Activated B cell treated with CpG ODN at 0.5 μM for 24 hours (primary cell): ENCODE data around the gene GNG12. TPM values are rescaled to one million over a fixed set of nuclear protein-coding genes. Genes with fewer than 3 reads are reported as not detected.
A peak's percentile ranks its signal among the peaks of the same experiment; 100 is the strongest.

Experiments
- ATAC-seq: fragments of 200-7000 bp; cut with Tn5 transposase; one replicate; pipeline ENCODE4 v1.10.0; 2021; ENCODE audit warnings: low read depth, mild to moderate bottlenecking, moderate library complexity
- CTCF ChIA-PET: fragments of 350-600 bp; sonication (Branson Sonifier 250); formaldehyde crosslinking; loops from one replicate; lab custom pipeline; 2021; ENCODE audit warnings: antibody characterized with exemption; lab: Charles Lee
- POLR2A ChIA-PET: fragments of 350-600 bp; sonication (Branson Sonifier 250); formaldehyde crosslinking; loops from one replicate; lab custom pipeline; 2021; ENCODE audit warnings: antibody characterized with exemption; lab: Charles Lee
- DNase-seq: peaks from one replicate; pipeline ENCODE4 v3.0.0; 2022
- H3K27ac Mint-ChIP-seq: one replicate; pipeline ENCODE4 v1.8.0; 2020; ENCODE audit warnings: mixed read lengths
- H3K27me3 Mint-ChIP-seq: one replicate; pipeline ENCODE4 v1.8.0; 2021; ENCODE audit warnings: mixed read lengths
- H3K36me3 Mint-ChIP-seq: one replicate; pipeline ENCODE4 v1.8.0; 2021; ENCODE audit warnings: low read depth, mixed read lengths
- H3K4me1 Mint-ChIP-seq: one replicate; pipeline ENCODE4 v1.8.0; 2021; ENCODE audit warnings: mixed read lengths
- H3K4me3 Mint-ChIP-seq: one replicate; pipeline ENCODE4 v1.8.0; 2020; ENCODE audit warnings: mild to moderate bottlenecking, mixed read lengths
- H3K9me3 Mint-ChIP-seq: one replicate; pipeline ENCODE4 v1.8.0; 2020; ENCODE audit warnings: mixed read lengths
- intact Hi-C: fragments of 100-400 bp; cut with micrococcal nuclease; formaldehyde crosslinking; loops from one replicate; pipeline ENCODE4 v1.15.1; 2024
- total RNA-seq: library from RNA; stranded (reverse); gene quantifications from 2 replicates; pipeline ENCODE4 v1.2.3, GENCODE V29; 2022
- TF ChIP-seq, protein P1 (sequence below): fragments of 200-600 bp; IDR thresholded peaks from one replicate; pipeline ENCODE4 v1.8.0; 2022; ENCODE audit warnings: antibody characterized with exemption, mild to moderate bottlenecking

The GNG12 gene
- total RNA-seq, 1 donor from 2014 or later: not detected

DNA sequence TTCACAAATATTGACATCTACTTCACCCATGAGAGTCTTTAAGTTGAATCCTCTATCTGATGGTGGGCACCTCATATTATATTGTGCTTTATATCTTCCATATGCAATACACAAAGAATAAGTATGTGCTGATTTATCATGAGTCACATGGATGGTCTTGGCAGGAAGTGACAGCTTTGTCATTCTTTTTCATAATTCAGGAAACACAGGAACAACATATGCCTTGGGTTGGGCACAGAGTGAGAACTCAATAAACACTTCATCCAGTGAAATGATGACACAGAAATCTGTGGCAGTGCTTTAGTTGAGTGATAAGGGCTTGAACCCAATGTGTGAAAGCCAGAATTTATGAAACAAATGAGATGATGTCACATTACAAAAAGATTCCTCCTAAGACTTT lies 107.0 kb downstream of the GNG12 start:
- POLR2A ChIA-PET: no interaction called here
- no peak overlapping the region for H3K27ac Mint-ChIP-seq
- H3K36me3 Mint-ChIP-seq: no peaks in the 10 kb centered on the region
- intact Hi-C loops: no loop called here
- no peaks in the 10 kb centered on the region for H3K4me1 Mint-ChIP-seq
- H3K9me3 Mint-ChIP-seq: no peaks in the 10 kb centered on the region
- TF ChIP-seq, protein P1, sequence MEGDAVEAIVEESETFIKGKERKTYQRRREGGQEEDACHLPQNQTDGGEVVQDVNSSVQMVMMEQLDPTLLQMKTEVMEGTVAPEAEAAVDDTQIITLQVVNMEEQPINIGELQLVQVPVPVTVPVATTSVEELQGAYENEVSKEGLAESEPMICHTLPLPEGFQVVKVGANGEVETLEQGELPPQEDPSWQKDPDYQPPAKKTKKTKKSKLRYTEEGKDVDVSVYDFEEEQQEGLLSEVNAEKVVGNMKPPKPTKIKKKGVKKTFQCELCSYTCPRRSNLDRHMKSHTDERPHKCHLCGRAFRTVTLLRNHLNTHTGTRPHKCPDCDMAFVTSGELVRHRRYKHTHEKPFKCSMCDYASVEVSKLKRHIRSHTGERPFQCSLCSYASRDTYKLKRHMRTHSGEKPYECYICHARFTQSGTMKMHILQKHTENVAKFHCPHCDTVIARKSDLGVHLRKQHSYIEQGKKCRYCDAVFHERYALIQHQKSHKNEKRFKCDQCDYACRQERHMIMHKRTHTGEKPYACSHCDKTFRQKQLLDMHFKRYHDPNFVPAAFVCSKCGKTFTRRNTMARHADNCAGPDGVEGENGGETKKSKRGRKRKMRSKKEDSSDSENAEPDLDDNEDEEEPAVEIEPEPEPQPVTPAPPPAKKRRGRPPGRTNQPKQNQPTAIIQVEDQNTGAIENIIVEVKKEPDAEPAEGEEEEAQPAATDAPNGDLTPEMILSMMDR: no peak
- CTCF ChIA-PET: no interaction called here
- ATAC-seq: no peak
- no peak overlapping the region for H3K4me3 Mint-ChIP-seq
- H3K27me3 Mint-ChIP-seq: no peaks in the 10 kb centered on the region
- no peak for DNase-seq

DNA sequence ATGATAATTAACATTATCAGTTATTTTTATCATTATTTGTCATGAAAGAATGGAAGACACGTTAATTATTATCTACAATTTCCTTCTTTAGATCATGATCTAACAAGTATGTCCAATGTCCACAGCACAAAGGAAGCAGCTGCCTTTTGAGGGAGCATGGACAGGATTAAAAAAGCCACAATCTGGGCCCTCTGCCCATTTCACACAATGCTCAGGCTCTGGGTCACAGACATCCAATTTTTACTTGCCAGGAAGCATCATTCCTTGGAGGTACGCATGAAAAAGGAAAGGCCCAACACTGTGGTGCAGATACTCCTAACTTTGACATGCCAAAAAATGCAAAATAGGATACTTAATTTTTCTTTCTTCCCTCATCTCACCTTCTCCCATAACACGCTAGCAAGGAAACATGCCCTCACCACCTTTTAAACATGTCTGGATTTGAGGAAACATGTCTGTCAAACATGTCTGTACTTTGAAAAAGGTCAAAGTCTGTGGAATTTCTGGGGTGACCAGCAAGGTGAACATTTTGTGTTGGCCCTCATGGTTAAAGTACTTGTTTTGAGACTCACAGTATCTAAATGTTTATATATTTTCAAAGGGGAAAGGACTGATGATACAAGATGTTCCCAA lies 108.2 kb downstream of the GNG12 start:
- CTCF ChIA-PET: no interaction called here
- intact Hi-C loops: no loop called here
- no peak for DNase-seq
- H3K4me1 Mint-ChIP-seq: no peaks in the 10 kb centered on the region
- no peaks in the 10 kb centered on the region for H3K27me3 Mint-ChIP-seq
- no peaks in the 10 kb centered on the region for H3K36me3 Mint-ChIP-seq
- H3K9me3 Mint-ChIP-seq: no peaks in the 10 kb centered on the region
- TF ChIP-seq, protein P1: no peak
- H3K4me3 Mint-ChIP-seq: no peak overlapping the region
- ATAC-seq: no peak
- no peak overlapping the region for H3K27ac Mint-ChIP-seq
- POLR2A ChIA-PET: no interaction called here

DNA sequence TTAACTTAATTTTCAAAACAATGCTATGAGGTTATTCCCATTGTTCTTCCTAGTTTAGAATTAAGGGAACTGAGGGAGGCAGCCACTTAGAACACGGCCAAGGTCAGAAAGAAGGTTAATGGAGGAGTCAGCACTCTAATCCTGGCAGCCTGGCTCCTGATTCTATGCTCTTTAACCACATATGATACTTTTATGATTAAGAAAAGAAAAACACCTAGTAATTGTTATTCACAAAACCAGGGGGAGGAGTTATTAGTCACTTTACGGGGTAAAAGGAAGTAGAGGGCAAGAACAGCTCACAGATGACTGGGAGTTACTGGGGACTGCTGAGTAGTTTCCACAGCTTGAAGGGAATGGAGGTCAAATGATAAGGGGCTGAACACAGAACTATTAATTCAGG lies 109.6 kb downstream of the GNG12 start:
- DNase-seq: no peak
- TF ChIP-seq, protein P1: no peak
- peak; percentile 40 for ATAC-seq
- Mint-ChIP-seq H3K4me1 (no peaks in the 10 kb centered on the region), H3K27ac (no peak overlapping the region), H3K9me3 (no peaks in the 10 kb centered on the region), H3K27me3 (no peaks in the 10 kb centered on the region), H3K36me3 (no peaks in the 10 kb centered on the region), H3K4me3 (no peak overlapping the region)
- ChIA-PET CTCF (interaction anchor here (0.7 kb wide), 1 partner anchor 34 kb away, joined by 3 read pairs; no protein-coding TSS in a partner anchor), POLR2A (no interaction called here)
- intact Hi-C loops: no loop called here

DNA sequence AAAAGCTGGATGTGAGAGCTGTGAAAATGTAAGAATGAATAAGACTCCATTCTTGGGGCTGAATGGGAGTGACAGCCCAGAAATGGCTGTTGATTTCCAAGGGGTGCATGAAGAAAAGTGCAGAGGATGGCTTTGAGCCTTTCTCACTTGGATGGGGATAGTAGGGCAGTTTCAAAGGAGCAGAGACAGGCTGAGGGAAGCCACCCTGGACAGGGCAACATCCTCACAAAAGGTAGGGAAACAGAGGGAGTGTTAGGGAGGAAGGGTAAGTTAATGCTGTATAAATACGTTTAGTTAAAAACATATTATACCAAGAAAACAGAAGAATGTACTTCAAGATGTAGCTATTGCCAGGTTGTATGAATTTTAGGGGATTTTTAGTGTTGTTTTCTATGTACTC lies 110.1 kb downstream of the GNG12 start:
- Mint-ChIP-seq H3K4me3 (no peak overlapping the region), H3K27ac (no peak overlapping the region), H3K27me3 (no peaks in the 10 kb centered on the region), H3K9me3 (no peaks in the 10 kb centered on the region), H3K4me1 (no peaks in the 10 kb centered on the region), H3K36me3 (no peaks in the 10 kb centered on the region)
- DNase-seq (no peak), ATAC-seq (no peak)
- TF ChIP-seq, protein P1: no peak
- ChIA-PET CTCF (no interaction called here), POLR2A (no interaction called here)
- intact Hi-C loops: no loop called here

DNA sequence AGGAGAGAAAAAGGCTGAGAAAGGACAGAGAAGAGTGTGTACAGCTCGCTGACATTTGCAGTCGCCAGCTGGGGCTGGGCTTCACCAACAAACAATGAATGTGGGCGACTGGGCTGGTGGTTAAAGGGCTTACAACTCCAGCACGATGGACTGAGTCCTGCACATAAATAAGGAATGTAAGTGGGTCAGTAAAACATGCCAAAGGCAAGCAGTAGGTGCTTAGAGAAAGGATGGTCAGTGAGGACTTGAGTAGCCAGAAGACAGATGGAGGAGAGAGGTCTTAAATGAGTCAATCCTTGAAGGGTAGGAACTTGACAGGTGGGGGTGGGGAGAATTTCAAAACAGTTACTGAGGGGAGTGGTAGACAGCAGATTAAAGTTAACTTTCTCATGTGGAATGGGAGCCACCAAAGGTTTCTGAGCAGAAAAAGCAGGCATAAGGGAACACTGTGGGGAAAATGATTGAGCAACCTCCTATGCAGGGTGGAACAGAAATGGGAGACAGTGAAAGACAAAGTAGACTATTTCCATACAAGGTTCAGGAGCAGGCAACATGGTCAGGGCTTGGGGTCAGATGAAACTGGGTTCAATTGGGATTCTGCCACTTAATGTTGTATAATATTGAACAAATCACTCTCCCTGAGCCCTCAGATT lies 110.8 kb downstream of the GNG12 start:
- DNase-seq: no peak
- Mint-ChIP-seq H3K4me1 (no peaks in the 10 kb centered on the region), H3K9me3 (no peaks in the 10 kb centered on the region), H3K36me3 (no peaks in the 10 kb centered on the region), H3K4me3 (no peak overlapping the region), H3K27ac (no peak overlapping the region), H3K27me3 (no peaks in the 10 kb centered on the region)
- TF ChIP-seq, protein P1: no peak
- ChIA-PET POLR2A (no interaction called here), CTCF (no interaction called here)
- ATAC-seq: no peak
- intact Hi-C loops: no loop called here
